ENCODE data around the gene EIF4G3.
"Not testable (repeated sequence)": the region's sequence is repeated elsewhere in the genome, so short reads cannot be mapped to it uniquely, and the experiment has no call there.

EIF4G3 gene

DNA sequence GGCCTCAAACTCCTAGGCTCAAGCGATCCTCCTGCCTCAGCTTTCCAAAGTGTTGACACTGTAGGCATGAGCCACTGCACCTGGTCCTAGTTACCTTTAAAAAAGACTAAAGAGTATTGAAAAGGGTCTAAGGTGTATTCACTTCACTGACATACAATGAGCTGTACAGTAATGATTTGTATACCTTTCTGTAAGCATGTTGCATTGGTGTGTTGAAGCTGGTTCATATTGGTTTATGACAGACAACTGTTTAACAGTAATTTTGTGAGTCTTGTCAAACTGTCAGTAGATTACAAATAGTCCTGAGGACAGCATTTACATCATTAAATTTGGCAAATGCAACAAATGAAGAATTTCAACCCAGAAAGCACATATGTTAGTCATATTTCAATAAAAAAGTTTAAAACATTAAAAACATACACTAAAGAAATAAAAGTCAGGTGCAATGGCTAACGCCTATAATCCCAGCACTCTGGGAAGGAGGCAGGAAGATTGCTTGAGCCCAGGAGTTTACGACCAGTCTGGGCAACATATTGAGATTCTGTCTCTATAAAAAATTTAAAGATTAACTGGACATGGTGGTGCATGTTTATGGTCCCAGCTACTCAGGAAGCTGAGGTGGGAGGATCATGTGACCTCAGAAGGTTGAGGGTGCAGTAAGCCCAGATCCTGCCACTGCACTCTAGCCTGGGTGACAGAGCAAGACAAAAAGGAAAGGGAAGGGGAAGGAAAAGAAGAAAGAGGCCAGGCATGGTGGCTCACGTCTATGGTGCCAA is 301.3 kb downstream of the EIF4G3 start:
- DNase-seq (ENCODE audit: low read depth), result no peak

DNA sequence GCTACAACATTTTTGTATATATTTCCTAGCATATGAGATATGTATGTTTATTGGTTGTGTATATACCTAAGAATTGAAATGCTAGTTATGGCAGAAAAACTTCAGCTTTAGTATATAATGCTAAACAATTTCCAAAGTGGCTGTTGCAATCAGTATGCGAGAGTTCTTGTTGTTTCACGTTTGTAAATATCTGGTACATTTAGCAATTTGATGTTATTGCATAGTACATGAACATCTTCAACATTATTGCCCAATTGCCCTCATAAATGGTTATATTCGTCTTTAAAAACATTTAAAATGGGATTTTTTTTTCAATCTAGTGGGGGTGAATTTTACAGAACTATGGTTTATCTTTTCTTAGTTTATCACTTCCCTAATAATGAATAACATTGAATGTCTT is 303.4 kb downstream of the EIF4G3 start:
- no peak for DNase-seq (ENCODE audit: low read depth)

GRCh38 chr1:20871419-20871818 is 305.3 kb downstream of the EIF4G3 start:
- no peak for DNase-seq (ENCODE audit: low read depth)

DNA sequence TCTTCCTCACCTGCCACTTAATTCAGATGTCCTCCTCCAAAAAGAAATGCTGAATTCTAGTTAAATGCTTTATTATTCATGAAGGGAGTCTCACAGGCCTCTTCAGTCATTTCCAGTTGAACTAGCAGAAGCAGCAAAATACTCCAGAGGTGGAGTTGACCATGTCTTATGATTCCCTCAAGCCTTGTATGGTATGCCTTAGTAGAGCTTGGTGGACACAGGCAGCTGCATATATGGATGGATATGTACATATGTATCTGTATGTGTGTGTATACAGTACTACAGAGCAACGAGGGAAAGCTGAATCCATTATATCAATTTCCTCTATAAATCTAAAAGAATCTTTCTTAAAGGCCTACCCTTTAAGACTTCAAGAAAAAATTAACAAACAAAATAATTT is 306.0 kb downstream of the EIF4G3 start:
- DNase-seq (ENCODE audit: low read depth), result no peak

DNA sequence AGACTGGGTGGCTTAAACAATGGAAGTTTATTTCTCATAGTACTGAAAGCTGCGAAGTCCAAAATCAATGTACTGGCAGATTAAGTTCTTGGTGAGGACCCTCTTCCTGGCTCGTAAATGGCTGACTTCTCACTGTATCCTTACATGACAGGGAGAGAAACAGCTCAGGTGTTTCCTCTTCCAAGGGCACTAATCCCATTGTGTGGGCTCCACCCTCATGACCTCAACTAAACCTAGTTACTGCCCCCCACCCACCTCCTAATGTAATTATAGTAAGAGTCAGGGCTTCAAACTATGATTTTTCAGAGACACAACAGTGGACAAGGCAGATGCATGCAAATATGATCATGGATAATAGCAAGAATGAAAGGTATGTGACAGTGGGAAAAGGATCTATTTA is 308.4 kb downstream of the EIF4G3 start:
- no peak for DNase-seq (ENCODE audit: low read depth)

- DNase-seq (ENCODE audit: low read depth), result no peak
Measured at GRCh38 chr1:20867847-20868246, 308.9 kb downstream of the EIF4G3 start.

- no peak for DNase-seq (ENCODE audit: low read depth)
Measured at GRCh38 chr1:20867062-20867461, 309.6 kb downstream of the EIF4G3 start.

DNA sequence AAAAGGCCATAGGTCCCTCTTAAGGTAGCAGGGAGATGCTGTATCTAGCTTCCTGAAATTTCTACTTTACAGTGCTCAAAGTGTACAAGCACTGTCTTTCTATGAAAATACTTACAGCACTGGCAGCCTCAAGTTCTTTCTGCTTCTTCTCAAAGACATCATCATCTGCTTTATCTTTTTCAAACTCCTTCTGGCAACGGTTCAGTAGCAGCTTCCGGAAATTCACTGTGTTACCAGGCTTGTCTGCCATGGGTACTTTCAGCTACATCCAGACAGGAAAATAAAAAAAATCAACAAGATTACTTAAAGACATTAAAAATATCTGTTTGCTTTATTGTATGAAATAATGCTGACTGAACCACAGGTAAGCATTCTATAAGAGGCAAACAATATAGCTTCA is 311.7 kb downstream of the EIF4G3 start:
- DNase-seq (ENCODE audit: low read depth), result no peak

DNA sequence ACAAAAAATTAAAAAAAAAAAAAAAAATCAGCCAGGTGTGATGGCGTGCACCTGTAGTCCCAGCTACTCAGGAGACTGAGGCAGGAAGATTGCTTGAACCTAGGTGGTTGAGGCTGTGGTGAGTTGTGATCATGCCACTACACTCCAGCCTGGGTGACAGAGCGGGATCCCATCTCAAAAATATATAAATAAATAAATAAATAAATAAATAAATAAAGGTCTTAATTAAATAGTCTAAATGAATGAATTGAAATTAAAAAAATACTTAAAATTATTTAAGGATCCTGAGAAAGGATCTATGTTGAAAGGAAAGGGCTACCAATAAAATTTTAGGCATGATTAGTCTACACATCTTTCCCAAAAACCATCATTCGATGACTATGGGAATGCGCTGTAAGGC is 322.2 kb downstream of the EIF4G3 start:
- DNase-seq (ENCODE audit: low read depth), result no peak

DNA sequence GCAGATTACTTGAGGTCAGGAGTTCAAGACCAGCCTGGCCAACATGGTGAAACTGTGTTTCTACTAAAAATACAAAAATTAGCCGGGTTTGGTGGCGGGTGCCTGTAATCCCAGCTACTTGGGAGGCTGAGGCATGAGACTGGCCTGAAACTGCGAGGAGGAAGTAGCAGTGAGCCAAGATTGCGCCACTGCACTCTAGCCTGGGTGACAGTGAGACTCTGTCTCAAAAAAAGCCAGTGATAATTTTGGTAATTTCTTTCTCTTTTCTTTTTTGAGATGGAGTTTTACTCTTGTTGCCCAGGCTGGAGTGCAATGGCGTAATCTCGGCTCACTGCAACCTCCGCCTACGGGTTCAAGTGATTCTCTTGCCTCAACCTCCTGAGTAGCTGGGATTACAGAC is 324.9 kb downstream of the EIF4G3 start:
- not testable (repeated sequence) for DNase-seq (ENCODE audit: low read depth)

- no peak for DNase-seq (ENCODE audit: low read depth)
Measured at GRCh38 chr1:20850021-20850420, 326.7 kb downstream of the EIF4G3 start.

GRCh38 chr1:20849100-20849499 is 327.6 kb downstream of the EIF4G3 start:
- DNase-seq (ENCODE audit: low read depth), result no peak

GRCh38 chr1:20848162-20848561 is 328.5 kb downstream of the EIF4G3 start:
- no peak for DNase-seq (ENCODE audit: low read depth)

- no peak for DNase-seq (ENCODE audit: low read depth)
Measured at GRCh38 chr1:20847611-20848080, 329.1 kb downstream of the EIF4G3 start.

DNA sequence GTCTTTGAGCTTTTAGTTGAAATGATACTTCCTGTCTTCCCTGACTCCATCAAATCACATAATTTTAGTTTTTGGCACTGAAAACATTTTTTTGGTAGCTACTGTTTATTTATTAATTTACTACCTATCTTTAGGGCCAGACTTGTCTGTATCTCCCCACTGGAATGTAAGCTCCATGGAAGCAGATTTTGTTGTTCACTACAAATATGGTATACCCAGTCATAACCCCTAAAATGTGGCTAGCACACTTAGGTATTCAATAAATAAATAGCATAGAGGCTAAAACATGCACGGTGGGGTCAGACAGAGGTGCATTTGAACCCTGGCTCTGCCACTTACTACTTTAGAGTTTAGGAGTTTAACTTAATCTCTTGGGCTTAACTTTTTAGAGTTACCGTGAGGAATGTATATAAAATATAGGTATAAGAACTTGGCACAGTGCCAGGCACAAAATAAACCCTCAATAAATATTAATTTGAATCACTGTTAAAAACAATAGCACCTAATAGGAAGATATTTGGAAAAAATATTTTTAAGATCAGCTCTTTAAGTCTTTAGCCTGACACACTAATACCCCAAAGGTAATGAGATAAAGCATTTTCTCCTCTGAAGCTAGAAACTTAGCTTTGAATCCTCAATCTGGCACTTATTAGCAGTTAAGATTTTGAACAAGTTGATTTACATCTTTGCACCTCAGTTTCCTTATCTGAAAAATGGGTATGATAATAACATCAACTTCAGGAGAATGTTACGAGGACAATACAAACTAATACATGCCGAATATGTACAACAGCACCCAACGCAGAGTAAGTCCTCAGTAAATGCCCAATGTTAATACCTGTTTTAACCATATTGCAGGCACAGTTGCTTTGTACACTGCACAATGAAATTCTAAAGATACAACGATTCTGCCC is 330.0 kb downstream of the EIF4G3 start:
- no peak for DNase-seq (ENCODE audit: low read depth)

DNA sequence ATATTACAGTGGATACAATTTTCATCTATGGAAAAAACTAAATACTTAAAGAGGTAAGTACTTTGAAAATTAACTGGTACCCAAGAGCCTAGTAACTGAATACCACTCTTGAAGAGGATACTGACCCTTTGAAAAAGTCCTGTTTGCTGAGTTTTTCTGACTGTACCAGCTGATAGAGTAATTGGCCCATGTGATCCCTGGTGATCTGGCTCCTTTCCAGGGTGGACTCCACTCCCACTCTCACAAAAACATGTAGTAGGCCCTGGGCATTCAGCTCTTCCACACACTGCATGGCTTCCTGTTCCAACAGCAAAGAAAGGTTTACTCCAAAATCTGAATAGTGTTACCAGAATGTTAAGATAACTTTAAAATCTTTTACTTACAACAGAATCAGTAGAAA is 336.0 kb downstream of the EIF4G3 start:
- DNase-seq (ENCODE audit: low read depth), result no peak

DNA sequence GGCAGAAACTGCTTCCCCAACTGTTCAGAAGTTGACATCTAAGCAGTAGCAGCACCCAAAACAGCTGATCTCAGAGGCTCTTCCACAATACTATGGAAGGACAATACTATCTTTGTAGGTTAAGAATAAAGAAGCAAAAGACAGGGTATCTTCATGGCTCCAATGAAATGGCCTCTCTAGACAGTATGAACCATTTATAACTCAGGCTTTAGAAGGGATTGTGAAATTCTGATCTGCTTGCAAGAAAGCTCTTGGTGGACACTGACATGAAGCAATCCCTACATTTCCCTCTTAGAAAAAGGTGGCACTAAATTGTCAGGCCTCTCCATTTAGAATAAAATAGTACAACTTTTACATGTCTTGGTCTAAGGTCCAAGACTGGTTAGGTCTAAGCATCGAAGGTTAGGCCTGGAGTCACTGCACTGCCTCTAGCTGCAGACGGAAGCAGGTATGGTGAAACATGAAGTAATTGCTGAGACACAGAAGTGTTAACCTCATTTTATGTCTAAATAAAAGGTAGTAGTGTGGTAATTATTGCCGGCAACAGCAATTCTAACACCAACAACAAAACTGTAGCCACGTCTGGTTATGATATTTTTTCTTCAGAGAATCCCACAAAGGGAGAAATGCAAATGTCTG is 339.0 kb downstream of the EIF4G3 start:
- DNase-seq (ENCODE audit: low read depth), result no peak

DNA sequence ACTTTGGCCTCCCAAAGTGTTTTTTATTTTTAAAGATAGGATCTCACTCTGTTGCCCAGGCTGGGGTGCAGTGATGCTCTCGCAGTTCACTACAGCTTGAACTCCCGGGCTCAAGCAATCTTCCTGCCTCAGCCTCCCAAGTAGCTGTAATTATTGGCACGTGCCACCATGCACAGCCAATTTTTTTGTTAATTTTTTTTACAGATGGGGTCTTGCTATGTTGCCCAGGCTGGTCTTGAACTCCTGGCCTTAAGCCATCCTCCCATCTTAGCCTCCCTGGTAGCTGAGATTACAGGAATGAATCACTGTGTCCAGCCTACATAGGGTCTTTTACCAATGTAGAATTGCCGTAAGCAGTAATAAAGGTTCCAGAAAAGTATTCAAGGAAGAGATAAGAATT is 340.5 kb downstream of the EIF4G3 start:
- no peak for DNase-seq (ENCODE audit: low read depth)

DNA sequence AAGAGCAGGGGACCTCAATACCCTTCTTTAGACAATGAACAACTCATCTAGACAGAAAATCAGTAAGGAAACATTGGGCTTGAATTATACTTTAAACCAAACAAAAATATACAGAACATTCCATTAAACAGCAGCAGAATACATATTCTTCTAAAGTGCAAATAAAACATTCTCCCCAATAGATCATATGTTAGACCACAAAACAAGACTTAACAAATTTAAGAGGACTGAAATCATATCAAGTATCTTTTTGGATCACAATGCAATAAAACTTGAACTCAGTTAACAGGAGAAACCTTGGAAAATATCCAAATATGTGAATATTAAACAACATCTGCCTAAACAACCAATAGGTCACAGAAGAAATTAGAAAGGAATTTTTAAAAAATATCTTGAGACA is 341.9 kb downstream of the EIF4G3 start:
- DNase-seq (ENCODE audit: low read depth), result no peak

GRCh38 chr1:20834192-20834591 is 342.5 kb downstream of the EIF4G3 start:
- DNase-seq (ENCODE audit: low read depth), result no peak

DNA sequence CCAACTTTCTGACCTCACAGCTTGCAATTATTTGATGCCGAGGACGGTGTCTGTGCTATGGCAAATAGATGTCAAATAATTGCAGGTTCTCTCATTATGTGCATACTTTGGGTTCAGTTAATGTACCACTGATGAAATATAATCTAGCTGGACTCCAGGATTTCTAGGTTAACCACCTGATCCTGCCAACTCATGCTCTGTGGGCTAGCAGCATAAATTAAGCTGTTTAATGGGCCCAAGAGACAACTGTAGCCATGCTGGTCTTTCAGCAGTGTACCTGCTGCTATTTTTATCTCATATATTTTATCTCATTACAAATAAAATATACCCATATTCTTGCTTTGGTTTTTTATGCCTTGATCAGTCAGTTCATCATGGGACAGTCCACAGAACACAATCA is 346.3 kb downstream of the EIF4G3 start:
- no peak for DNase-seq (ENCODE audit: low read depth)

- no peak for DNase-seq (ENCODE audit: low read depth)
Measured at GRCh38 chr1:20829946-20830345, 346.8 kb downstream of the EIF4G3 start.

DNA sequence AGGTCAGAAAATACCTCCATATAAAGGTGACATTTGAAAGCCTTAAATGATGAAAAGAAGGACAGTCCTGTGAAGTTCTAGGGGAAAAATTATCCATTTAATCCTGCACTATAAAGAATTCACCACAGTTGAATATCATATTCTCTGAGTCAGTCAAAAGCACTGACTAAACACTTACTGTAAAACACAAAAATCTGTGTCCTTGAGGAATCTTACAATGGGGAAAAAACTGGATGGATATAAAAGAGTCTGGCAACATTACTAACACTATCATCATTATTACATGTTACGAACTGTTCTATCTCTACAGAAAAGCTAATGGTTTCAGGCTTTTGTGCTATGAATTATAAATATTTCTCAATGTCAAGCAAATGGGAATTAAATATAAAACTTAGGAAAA is 347.2 kb downstream of the EIF4G3 start:
- no peak for DNase-seq (ENCODE audit: low read depth)

All from GM04504 (cell line).